Adrenal gland (tissue), 12 donors: ENCODE measurements around the gene CD22. TPM values are rescaled to one million over a fixed set of nuclear protein-coding genes. Genes with fewer than 3 reads are reported as not detected.

ENCODE experiments used
- DNase-seq, 7 donors: peaks; one replicate each; pipeline ENCODE4 v3.0.0-alpha.2; 2019 to 2020
- H3K27ac ChIP-seq, 5 donors: fragments of 200-600 bp; sonication (generic) in 4 of 5; 1 replicate in 3 of 5; 2 replicates in 2 of 5; pipeline versions ENCODE4 v1.5.1 to v1.8.0; 2016 to 2020; ENCODE audit warnings: mild to moderate bottlenecking in 1 of 5
- H3K27me3 ChIP-seq: fragments of 200-600 bp; 2 replicates; pipeline ENCODE4 v1.8.0; 2021
- H3K36me3 ChIP-seq, 2 donors: fragments of 200-600 bp; replicated peaks in 1 of 2; 1 replicate in 1 of 2; 2 replicates in 1 of 2; pipeline versions ENCODE4 v1.5.1 to v1.8.0; 2018 to 2022
- H3K4me1 ChIP-seq, 2 donors: fragments of 200-600 bp; replicated peaks in 1 of 2; 1 replicate in 1 of 2; 2 replicates in 1 of 2; pipeline versions ENCODE4 v1.5.1 to v1.8.0; 2018 to 2021
- H3K4me3 ChIP-seq, 4 donors: fragments of 200-600 bp; sonication (generic) in 3 of 4; one replicate each; pipeline ENCODE4 v1.5.1; 2016 to 2018
- H3K9me3 ChIP-seq, 3 donors: fragments of 200-600 bp; sonication (generic) in 1 of 3; replicated peaks in 1 of 3; 1 replicate in 2 of 3; 2 replicates in 1 of 3; pipeline versions ENCODE4 v1.5.1 to v1.8.0; 2016 to 2021
- POLR2A ChIP-seq, 2 donors: fragments of 450-650 bp; IDR thresholded peaks; one replicate each; pipeline ENCODE4 v1.6.1; 2017; ENCODE audit warnings: antibody characterized with exemption in 2 of 2, mild to moderate bottlenecking in 2 of 2, moderate library complexity in 1 of 2
- WGBS, 4 donors: extraction: QIAGEN DNeasy Blood & Tissue Kit in 2 of 4; methylation state at CpG; one replicate each; pipeline versions ENCODE4 v1.1.5 to v1.1.7; 2013 to 2017; 5-methylcytosine and 5-hydroxymethylcytosine counted together
- intact Hi-C, 2 donors: fragments of 100-400 bp; cut with DNase I; formaldehyde crosslinking; loops; one replicate each; pipeline versions ENCODE4 v1.14.1 to v1.15.0; 2022 to 2023
- polyA plus RNA-seq, 3 donors: library from polyadenylated mRNA; stranded (reverse); fragments of 200-250 nt in 2 of 3; fragments of 350-450 nt in 1 of 3; fragmentation: Illumina TruSeq in 1 of 3; extraction: RNeasy Lipid Tissue Mini Kit (QIAGEN cat#74804) in 1 of 3; gene quantifications; one replicate each; pipeline ENCODE4 v1.2.3, GENCODE V29; 2013 to 2014
- total RNA-seq, 9 donors: library from RNA; depleted of rRNA in 4 of 9; stranded (reverse); fragments of >200 nt in 4 of 9; fragments of 120-200 nt in 1 of 9; fragmentation: NEBNext Ultra II Directional in 1 of 9; extraction: Animal tissue kit (Norgen Biotek cat#: 25700) in 1 of 9; gene quantifications; one replicate each; pipeline versions ENCODE4 v1.1.0 to v1.2.4, GENCODE V29; 2013 to 2023
- TF ChIP-seq, protein P1 (sequence below), 6 experiments: fragments of 450-650 bp in 4 of 6; fragments of 200-600 bp in 2 of 6; sonication (generic) in 1 of 6; IDR thresholded peaks; 1 replicate in 5 of 6; 2 replicates in 1 of 6; pipeline versions ENCODE4 v1.5.1 to v1.8.0; 2016 to 2021; ENCODE audit warnings: antibody characterized with exemption in 6 of 6, mild to moderate bottlenecking in 2 of 6, moderate library complexity in 1 of 6
- donor health status: healthy with polysubstance abuse.
- donor health status: Bipolar disorder and iron deficiency.
- donor health status: DM: yes; HTN: yes; CAD: no.
- donor health status: DM: no; HTN: no; CAD: no.
- donor health status: DM: no; HTN: no; CAD: no.
- donor health status: DM: yes; HTN: yes; CAD: no.

The CD22 gene
- total and polyA plus RNA-seq, 12 donors: 1.8 to 16.1 (median 6.2) TPM

DNA sequence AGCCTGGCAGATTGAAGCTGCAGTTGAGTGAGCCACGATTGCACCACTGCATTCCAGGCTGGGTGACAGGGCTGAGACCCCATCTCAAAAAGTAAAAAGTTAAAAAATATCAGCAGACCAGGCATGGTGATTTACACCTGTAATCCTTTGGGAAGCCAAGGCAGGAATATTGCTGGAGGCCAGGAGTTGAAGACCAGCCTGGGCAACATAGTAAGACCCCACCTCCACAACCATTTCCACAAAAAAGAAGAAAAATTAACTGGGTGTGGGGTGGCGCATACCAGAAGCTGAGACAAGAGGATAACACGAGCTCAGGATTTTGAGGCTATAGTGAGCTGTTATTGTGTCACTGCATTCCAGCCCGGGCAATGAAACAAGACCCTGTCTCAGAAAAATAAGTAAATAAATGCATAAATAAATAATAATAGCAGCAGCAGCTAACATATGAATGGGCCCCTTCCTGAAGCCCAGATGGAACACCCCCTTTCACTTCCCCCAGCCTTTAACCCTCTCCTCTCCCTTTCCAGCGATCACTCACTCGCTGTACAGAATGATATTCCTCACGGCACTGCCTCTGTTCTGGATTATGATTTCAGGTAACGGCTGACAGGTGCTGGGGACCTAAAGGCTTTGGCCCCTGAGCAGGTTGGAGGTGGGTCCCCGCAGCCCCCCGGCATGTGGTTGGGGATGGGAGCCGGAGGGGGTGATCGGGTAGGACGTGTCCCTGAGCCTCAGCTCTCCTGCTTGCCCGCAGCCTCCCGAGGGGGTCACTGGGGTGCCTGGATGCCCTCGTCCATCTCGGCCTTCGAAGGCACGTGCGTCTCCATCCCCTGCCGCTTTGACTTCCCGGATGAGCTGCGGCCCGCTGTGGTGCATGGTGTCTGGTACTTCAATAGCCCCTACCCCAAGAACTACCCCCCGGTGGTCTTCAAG lies 33.9 kb upstream of the CD22 start:
- Histone ChIP-seq H3K4me1 (no peaks in the 10 kb centered on the region), H3K36me3 (no peaks in the 10 kb centered on the region), H3K9me3 (no peaks in the 10 kb centered on the region), H3K27ac (no peak overlapping the region), H3K27me3 (no peaks in the 10 kb centered on the region), H3K4me3 (no peak overlapping the region)
- no peak for DNase-seq
- TF ChIP-seq, protein P1, sequence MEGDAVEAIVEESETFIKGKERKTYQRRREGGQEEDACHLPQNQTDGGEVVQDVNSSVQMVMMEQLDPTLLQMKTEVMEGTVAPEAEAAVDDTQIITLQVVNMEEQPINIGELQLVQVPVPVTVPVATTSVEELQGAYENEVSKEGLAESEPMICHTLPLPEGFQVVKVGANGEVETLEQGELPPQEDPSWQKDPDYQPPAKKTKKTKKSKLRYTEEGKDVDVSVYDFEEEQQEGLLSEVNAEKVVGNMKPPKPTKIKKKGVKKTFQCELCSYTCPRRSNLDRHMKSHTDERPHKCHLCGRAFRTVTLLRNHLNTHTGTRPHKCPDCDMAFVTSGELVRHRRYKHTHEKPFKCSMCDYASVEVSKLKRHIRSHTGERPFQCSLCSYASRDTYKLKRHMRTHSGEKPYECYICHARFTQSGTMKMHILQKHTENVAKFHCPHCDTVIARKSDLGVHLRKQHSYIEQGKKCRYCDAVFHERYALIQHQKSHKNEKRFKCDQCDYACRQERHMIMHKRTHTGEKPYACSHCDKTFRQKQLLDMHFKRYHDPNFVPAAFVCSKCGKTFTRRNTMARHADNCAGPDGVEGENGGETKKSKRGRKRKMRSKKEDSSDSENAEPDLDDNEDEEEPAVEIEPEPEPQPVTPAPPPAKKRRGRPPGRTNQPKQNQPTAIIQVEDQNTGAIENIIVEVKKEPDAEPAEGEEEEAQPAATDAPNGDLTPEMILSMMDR (IDR thresholded peaks at IDR 0.05): no peak
- no peak for TF ChIP-seq POLR2A (IDR thresholded peaks at IDR 0.05)
- 55 to 70% (median 64%) methylated on average over 20 to 25 of the region's 25 CpGs for WGBS, 4 donors
- intact Hi-C loops: no loop called here

DNA sequence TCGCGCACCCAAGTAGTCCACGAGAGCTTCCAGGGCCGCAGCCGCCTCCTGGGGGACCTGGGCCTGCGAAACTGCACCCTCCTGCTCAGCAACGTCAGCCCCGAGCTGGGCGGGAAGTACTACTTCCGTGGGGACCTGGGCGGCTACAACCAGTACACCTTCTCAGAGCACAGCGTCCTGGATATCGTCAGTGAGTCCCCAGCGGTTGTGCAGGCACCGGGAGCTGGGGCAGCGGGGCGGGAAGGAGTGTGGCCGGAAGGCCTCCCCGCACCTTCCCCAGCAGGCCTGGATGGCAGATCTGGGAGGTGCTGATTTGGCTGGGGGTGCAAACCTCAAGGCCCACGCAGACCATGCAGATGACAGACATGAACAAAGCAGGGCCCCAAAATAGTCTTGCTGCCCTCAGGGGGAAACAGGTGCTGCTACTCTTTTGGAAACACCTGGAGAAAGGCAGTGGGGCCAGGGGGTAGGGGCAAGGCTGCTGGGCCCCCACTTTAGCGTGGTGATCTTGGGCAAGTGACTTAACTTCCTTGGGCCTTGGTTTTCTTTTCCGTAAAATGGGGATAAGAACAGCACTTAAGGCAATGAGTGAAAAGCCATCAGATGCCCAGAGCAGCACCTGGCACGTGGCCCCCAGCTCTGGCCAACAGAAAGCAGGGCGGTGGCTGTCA lies 33.1 kb upstream of the CD22 start:
- no peaks in the 10 kb centered on the region for H3K27me3 ChIP-seq
- intact Hi-C loops: no loop called here

DNA sequence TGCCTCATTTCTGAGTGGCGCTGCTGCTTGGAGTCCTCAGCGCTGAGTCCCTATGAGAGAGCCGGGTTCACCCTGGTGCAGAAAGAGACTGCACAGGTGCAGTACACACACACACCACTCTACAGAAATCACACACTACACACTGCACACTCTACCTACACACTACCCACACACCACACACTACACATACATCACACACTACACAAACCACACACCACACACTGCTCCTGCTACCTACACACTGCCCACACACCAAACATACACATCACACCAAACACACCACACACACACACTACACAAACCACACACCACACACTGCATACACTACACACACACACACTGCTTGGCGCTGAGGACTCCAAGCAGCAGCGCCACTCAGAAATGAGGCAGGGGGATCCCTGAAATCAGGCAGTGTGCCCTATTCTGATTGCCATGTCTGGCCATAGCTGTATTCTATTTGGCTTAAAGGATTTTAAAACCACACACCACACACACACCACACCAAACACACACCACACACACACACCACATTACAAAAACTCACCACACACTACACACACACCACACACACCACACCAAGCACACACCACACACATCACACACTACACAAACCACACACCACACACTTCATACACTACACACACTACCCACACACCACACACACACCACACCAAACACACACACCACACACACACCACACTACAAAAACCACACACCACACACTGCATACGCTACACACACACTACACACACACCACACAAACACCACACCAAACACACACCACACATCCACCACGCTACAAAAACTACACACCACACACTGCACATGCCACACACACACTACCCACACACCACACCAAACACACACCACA lies 32.1 kb upstream of the CD22 start:
- H3K4me1 ChIP-seq: no peaks in the 10 kb centered on the region
- no peak for DNase-seq

More for the DNA sequence above, 33.1 kb upstream of the CD22 start:
- no peak for TF ChIP-seq POLR2A (IDR thresholded peaks at IDR 0.05)
- TF ChIP-seq, protein P1 (IDR thresholded peaks at IDR 0.05): no peak
- 66 to 96% (median 77%) methylated on average over 5 to 24 of the region's 24 CpGs for WGBS, 4 donors
- Histone ChIP-seq H3K36me3 (no peaks in the 10 kb centered on the region), H3K4me1 (no peaks in the 10 kb centered on the region), H3K4me3 (no peak overlapping the region), H3K9me3 (no peaks in the 10 kb centered on the region), H3K27ac (no peak overlapping the region)
- DNase-seq: no peak

More for the DNA sequence above, 32.1 kb upstream of the CD22 start:
- Histone ChIP-seq H3K4me3 (no peak overlapping the region), H3K27me3 (no peaks in the 10 kb centered on the region), H3K9me3 (no peaks in the 10 kb centered on the region), H3K36me3 (no peaks in the 10 kb centered on the region), H3K27ac (no peak overlapping the region)
- TF ChIP-seq POLR2A (IDR thresholded peaks at IDR 0.05): no peak
- TF ChIP-seq, protein P1 (IDR thresholded peaks at IDR 0.05): no peak
- whole genome bisulfite sequencing, 4 donors: 91 to 96% (median 92%) methylated on average over 7 of the region's 7 CpGs
- intact Hi-C loops: no loop called here
